Inferior parietal cortex (tissue), 1 donor: ENCODE data around the gene IL4I1.

Experiments used
- DNase-seq: peaks from one replicate; pipeline ENCODE4 v3.0.0-alpha.2; 2016; ENCODE audit errors: extremely low spot score

The IL4I1 gene

GRCh38 chr19:49895566-49896297, 955 bp downstream of the IL4I1 start:
- DNase-seq: no peak

DNA sequence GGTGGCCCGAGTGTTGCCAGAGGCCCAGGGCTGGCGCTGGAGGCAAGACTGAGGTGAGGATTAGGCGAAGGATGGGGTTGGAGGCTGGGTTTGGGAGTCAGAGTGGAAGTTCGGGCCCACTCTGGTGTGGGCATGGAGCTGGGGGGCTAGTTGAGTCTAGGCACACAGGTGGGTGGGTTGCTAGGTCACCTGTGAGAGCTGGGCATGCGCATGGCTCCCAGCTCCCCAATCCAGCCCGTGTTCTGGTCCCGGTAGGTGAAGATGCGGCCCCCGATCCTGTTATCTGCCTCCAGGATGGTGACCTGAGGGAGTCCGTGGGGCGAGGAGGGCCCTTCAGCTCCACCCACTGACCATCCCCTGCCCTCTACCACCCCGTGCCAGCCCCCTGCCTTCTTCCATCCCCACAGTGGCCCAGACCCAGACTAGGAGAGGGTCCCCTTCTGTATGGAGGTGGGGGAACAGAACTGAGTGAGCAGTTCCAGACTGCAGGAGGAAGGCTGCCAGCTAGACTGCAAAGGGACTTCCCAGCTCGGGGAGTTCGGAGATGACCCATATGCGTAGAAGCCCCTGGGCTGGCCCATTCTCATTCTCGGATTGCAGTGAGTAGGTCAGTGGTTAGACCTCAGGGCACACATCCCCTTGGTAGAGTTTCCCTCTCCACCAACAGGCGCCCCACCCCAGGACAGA, 1.7 kb downstream of the IL4I1 start:
- DNase-seq: no peak

DNA sequence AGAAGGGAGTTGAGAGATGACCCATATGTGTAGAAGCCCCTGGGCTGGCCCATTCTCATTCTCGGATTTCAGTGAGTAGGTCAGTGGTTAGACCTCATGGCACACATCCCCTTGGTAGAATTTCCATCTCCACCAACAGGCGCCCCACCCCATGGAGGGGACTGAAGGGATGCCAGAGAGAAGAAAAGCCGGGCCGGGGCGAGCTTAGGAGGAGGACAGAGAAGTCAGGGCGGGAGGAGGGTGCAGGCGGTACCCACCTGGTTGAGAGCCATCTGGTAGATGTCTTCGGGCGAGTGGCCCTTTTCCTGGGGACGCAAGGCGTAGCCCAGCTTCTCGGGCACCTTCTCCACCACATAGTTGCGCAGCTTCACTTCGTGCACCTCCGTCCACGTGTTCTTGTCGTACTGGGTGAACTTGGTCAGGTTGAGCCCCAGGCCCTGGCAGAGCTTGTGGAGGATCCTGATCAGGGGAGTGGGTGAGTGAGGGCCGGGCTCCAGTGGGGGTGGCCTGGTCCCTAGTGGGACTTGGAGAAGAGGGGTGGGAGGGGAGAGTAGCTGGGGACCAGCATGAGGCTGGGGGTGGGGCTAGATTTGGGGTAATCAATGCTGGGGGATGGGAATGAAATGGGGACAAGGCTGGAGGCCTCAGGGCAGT, 2.5 kb downstream of the IL4I1 start:
- DNase-seq: no peak

GRCh38 chr19:49892716-49893115, 4.0 kb downstream of the IL4I1 start:
- no peak for DNase-seq

- no peak for DNase-seq
Measured at GRCh38 chr19:49891393-49891792, 5.3 kb downstream of the IL4I1 start.

DNA sequence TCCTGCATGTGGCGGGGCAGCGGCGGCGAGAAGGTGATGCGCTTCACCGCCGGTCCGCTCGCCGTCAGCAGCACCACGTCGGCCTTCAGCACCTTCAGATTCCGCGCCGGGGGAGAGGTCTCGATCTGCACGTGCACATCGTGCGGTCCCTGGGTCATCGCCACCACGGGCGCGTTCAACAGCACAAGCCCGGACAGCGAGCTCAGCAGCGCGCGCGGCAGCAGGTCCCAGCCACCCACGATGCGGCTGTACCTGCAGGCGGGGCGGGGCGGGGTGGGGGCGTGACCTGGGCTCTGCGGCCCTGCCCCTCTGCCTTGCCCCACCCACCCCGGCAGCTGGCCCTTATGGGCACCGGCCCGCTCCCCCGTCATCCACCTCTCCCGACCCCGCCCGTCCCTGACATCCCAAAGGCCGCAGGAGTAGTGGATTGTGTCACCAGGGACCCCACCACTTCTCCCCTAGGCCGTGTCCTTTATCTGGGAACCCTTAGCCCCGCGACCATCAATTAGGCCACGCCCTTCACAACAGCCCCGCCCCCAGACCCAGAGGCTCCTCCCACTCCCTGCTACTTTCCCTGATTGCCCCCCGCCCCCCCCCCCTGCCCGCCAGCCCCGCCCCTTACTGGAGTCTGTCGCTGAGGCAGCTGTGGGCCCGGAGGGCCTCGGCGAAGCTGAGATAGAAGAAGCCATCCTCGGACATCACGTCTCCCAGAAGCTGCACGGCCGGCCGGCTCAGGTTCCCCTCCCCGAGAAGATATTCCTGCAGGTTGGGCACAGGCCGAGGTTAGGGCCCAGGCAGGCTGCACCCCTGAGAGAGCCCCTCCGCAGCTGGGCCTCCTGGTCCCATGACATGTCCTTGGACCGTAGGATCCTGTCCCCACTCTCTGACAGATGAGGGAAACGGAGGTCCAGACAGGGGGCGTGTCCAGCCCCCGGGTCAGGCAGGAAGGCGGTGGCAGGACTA, 6.1 kb downstream of the IL4I1 start:
- no peak for DNase-seq

DNA sequence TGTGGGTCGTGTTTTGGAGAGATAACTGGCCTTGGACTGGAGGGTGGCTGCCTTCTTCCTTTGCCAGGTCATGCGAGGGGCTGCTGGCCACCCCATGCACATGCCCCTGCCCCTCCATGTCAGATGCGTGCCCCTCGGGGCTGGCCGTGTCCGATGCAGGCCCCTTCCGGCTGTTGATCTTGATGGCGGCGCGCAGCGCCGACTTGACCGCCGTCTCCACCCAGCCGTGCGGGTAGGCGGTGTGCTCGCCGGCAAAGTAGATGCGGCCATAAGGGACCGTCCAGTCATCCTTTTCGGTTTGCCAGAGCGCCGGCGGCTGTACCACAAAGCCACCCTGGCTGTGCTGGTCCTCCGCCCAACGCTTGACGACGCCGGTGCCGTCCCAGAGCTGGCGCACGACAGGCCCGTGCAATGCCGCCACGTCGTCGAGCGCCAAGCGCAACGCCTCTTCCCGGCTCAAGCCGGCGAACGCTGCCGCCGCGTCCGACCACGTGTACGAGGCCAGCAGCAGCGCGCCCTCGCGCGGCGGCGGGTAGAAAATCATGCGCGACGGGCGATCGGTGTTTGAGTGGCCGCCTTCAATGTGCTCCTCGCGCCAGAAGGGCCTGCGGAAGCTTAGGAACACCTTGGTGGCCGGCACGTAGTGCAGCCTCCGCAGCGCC, 6.9 kb downstream of the IL4I1 start:
- DNase-seq: peak; percentile 74

GRCh38 chr19:49889038-49889686, 7.5 kb downstream of the IL4I1 start:
- DNase-seq: no peak

DNA sequence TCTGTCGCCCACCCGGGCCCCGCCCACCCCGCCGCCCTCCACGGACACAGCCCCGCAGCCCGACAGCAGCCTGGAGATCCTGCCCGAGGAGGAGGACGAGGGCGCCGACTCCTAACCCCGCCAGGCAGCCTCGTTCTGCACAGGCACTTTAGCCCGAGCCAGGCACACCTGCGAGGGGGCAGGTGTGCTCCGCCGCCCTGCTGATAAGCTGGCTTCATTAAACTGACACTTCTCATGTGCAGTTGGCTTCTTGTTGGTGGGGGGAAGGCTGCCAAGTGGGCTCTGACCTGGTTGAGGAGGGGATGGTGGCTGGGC, 8.2 kb downstream of the IL4I1 start:
- no peak for DNase-seq

DNA sequence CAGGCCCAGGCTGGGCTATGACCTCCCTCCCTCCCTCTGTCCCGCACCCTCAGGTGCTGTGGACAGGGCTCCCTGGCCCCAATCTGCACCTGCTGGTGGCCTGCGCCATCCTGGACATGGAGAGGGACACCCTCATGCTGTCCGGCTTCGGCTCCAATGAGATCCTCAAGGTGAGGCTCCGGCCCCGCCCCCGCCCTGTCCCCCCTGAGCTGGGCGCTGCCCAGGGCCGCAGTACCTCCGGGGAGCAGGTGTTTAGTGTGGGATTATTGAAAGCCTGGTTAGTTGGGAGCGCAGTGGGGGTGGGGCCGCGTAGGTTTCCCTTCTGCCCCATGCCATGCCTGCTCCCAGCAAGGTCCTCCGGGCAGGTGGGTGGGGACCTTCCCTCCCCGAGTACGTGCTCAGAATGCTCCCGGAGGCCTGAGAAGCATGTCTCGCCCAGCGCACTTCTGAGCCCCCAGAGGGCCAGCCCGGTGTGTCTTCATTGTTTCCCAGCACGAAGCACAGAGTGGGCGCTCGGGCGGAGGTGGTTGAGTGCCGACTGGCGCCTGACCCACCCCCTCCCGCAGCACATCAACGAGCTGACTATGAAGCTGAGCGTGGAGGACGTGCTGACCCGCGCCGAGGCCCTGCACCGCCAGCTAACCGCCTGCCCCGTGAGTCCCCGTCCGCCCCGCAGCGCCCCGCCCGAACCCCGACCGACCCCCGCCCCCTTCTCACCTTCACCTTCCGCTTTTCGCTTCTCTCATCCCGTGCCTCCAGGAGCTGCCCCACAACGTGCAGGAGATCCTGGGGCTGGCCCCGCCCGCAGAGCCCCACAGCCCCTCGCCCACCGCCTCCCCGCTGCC, 8.8 kb downstream of the IL4I1 start:
- DNase-seq: no peak

DNA sequence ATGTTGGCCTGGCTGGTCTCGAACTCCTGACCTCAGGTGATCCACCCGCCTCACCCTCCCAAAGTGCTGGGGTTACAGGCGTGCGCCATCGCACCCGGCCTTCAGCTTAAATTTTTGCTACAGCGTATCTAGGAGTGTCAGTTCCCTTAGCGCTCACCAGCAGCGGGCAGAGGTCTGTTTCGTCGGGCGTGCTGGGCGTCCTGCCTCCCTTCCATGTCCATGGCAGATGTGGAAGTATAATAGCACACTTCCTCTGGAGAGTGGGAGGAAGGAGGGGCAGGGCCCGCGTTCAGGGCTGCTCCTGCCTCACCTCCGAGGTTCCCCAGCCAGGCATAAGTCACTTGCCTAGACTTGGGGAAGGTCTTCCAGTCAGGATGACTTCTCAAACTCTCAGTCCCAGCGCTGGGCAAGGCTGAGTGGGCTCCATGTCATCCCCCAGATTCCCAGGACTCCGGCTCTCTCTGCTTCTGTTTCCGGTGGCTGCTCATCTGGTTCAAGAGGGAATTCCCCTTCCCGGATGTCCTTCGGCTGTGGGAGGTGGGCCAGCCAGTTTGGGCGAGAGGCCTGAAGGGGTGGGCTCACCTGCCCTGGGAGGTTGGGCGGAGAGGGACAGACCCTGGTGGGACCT, 9.5 kb downstream of the IL4I1 start:
- no peak for DNase-seq

GRCh38 chr19:49884760-49885159, 11.9 kb downstream of the IL4I1 start:
- DNase-seq: no peak

DNA sequence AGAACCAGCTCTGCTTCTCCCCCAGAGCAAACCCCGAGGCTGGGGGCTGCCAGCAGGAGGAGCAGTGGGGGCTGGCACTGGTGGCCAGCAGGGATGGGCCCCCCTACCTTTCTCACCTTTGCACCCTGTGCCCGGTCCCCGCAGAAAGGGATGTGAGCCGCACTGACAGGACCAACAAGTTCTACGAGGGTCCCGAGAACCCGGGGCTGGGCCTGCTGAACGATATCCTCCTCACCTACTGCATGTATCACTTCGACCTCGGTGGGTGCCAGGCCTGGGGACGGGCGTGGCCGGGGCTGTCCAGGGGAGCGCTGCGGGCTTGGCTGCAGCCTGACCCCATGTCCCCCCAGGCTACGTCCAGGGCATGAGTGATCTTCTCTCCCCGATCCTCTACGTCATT, 12.6 kb downstream of the IL4I1 start:
- DNase-seq: no peak

GRCh38 chr19:49883094-49883493, 13.6 kb downstream of the IL4I1 start:
- DNase-seq: no peak

DNA sequence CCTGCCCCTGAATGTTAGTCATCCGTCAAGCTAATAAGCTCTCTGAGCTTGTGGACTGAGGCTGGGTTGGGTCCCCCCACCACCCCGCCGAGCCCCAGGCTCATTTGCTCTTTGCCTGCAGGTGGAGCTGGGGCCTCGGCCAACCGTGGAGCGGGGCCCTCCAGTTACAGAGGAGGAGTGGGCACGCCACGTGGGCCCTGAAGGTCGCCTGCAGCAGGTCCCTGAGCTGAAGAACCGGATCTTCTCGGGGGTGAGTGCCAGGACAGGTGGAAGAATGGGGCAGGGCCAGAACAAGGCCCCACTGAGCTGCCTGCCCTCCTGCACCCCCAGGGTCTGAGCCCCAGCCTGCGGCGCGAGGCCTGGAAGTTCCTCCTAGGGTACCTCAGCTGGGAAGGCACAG, 14.0 kb downstream of the IL4I1 start:
- DNase-seq: no peak

DNA sequence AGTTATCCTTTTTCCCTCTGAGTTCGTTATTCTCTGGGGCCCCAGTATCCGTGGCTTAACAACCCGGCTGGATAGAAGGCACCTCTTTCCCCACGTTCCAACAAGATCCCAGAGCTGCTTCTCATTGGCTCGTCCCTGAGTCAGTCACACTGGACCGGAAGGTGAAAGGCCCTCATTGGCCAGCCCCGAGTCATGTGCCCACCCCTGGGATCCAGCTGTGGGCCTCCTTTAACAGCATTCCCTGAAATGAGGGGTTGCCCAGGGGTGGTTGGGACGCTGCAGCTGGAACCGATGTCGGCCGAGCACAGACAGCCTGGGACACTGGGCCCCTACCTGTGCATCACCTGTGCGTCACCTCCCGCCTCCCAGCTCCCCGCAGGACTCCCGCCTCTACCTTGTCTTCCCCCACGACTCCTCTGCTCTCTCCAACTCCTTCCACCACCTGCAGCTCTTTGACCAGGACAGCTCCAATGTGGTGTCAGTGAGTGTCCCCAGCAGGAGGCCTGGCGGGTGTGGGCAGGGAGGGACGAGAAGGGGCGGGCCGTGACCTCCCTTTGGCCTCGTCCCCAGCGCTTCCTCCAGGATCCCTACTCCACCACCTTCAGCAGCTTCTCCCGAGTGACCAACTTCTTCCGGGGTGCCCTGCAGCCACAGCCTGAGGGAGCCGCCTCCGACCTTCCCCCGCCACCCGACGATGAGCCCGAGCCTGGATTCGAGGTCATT, 14.9 kb downstream of the IL4I1 start:
- no peak for DNase-seq

GRCh38 chr19:49881186-49881585, 15.5 kb downstream of the IL4I1 start:
- no peak for DNase-seq

- no peak for DNase-seq
Measured at GRCh38 chr19:49880162-49880869, 16.4 kb downstream of the IL4I1 start.
